Activated T-helper 17 cell treated with anti-CD3 and anti-CD28 coated beads, Interleukin-2, amount 50 U/mL, for 72 hours (primary cell): ENCODE measurements around the gene NPHS1. TPM values are rescaled to one million over a fixed set of nuclear protein-coding genes. Genes with fewer than 3 reads are reported as not detected.

ENCODE experiments used
- ATAC-seq: fragments of 150-1000 bp; cut with Tn5 transposase; replicated peaks from 2 replicates; pipeline ENCODE4 v1.10.0; 2021; ENCODE audit warnings: mild to moderate bottlenecking, moderate library complexity
- H3K27ac Mint-ChIP-seq: one replicate; pipeline ENCODE4 v1.8.0; 2022; ENCODE audit warnings: mixed read lengths
- H3K27me3 Mint-ChIP-seq: one replicate; pipeline ENCODE4 v1.8.0; 2022; ENCODE audit warnings: mixed read lengths
- H3K36me3 Mint-ChIP-seq: one replicate; pipeline ENCODE4 v1.8.0; 2022; ENCODE audit warnings: low read depth, mild to moderate bottlenecking, mixed read lengths
- H3K4me1 Mint-ChIP-seq: one replicate; pipeline ENCODE4 v1.8.0; 2022; ENCODE audit warnings: mixed read lengths
- H3K4me3 Mint-ChIP-seq: one replicate; pipeline ENCODE4 v1.8.0; 2022; ENCODE audit warnings: mild to moderate bottlenecking, mixed read lengths
- H3K9me3 Mint-ChIP-seq: one replicate; pipeline ENCODE4 v1.8.0; 2022; ENCODE audit warnings: mixed read lengths
- total RNA-seq, 2 donors: library from RNA; stranded (reverse); gene quantifications; one replicate each; pipeline ENCODE4 v1.2.3, GENCODE V29; 2022

NPHS1 gene
- total RNA-seq, 2 donors from 2014 or later, result 0.05 TPM; not detected in 1

GRCh38 chr19:35822579-35822978 lies 29.7 kb downstream of the NPHS1 start:
- Mint-ChIP-seq H3K27me3 (peaks cover 13% of the 10 kb centered on the region), H3K4me3 (no peak overlapping the region), H3K36me3 (no peaks in the 10 kb centered on the region), H3K4me1 (no peaks in the 10 kb centered on the region), H3K27ac (no peak overlapping the region), H3K9me3 (no peaks in the 10 kb centered on the region)
- no peak for ATAC-seq

GRCh38 chr19:35818445-35818844 lies 33.9 kb downstream of the NPHS1 start:
- no peak overlapping the region for H3K4me3 Mint-ChIP-seq
- no peaks in the 10 kb centered on the region for H3K9me3 Mint-ChIP-seq
- peaks cover 19% of the 10 kb centered on the region for H3K27me3 Mint-ChIP-seq
- no peaks in the 10 kb centered on the region for H3K4me1 Mint-ChIP-seq
- H3K36me3 Mint-ChIP-seq, result no peaks in the 10 kb centered on the region
- no peak for ATAC-seq
- H3K27ac Mint-ChIP-seq, result no peak overlapping the region

GRCh38 chr19:35816846-35817245 lies 35.5 kb downstream of the NPHS1 start:
- Mint-ChIP-seq H3K27me3 (peaks cover 15% of the 10 kb centered on the region), H3K9me3 (no peaks in the 10 kb centered on the region), H3K36me3 (no peaks in the 10 kb centered on the region), H3K27ac (no peak overlapping the region), H3K4me3 (no peak overlapping the region), H3K4me1 (no peaks in the 10 kb centered on the region)
- ATAC-seq, result no peak

GRCh38 chr19:35816262-35816661 lies 36.0 kb downstream of the NPHS1 start:
- no peaks in the 10 kb centered on the region for H3K4me1 Mint-ChIP-seq
- peaks cover 15% of the 10 kb centered on the region for H3K27me3 Mint-ChIP-seq
- H3K4me3 Mint-ChIP-seq, result no peak overlapping the region
- H3K9me3 Mint-ChIP-seq, result no peaks in the 10 kb centered on the region
- H3K36me3 Mint-ChIP-seq, result no peaks in the 10 kb centered on the region
- no peak for ATAC-seq
- no peak overlapping the region for H3K27ac Mint-ChIP-seq

GRCh38 chr19:35813043-35813890 lies 39.0 kb downstream of the NPHS1 start:
- Mint-ChIP-seq H3K36me3 (no peaks in the 10 kb centered on the region), H3K27ac (no peak overlapping the region), H3K27me3 (peaks cover 14% of the 10 kb centered on the region), H3K4me3 (no peak overlapping the region), H3K4me1 (no peaks in the 10 kb centered on the region), H3K9me3 (no peaks in the 10 kb centered on the region)
- no peak for ATAC-seq

- Mint-ChIP-seq H3K27ac (no peak within 1 kb of the TSS), H3K9me3 (no peaks in the 10 kb centered on the region), H3K27me3 (peaks cover 13% of the 10 kb centered on the region), H3K36me3 (no peaks in the 10 kb centered on the region), H3K4me3 (no peak within 1 kb of the TSS), H3K4me1 (no peaks in the 10 kb centered on the region)
- no peak for ATAC-seq
These were observed 39.9 kb downstream of the NPHS1 start, which contains the start of gene PRODH2 for GRCh38 chr19:35812220-35813042. Gene PRODH2 (minus strand): TSS chr19:35812845. CDS start chr19:35812805, 40 bp downstream.

- Mint-ChIP-seq H3K4me3 (no peak overlapping the region), H3K27me3 (peaks cover 13% of the 10 kb centered on the region), H3K27ac (no peak overlapping the region), H3K9me3 (no peaks in the 10 kb centered on the region), H3K36me3 (no peaks in the 10 kb centered on the region), H3K4me1 (no peaks in the 10 kb centered on the region)
- ATAC-seq, result no peak
These were observed 40.7 kb downstream of the NPHS1 start for GRCh38 chr19:35811317-35812219.

- Mint-ChIP-seq H3K4me3 (no peak overlapping the region), H3K9me3 (no peaks in the 10 kb centered on the region), H3K36me3 (no peaks in the 10 kb centered on the region), H3K4me1 (no peaks in the 10 kb centered on the region), H3K27me3 (peaks cover 3% of the 10 kb centered on the region), H3K27ac (no peak overlapping the region)
- ATAC-seq, result no peak
These were observed 44.7 kb downstream of the NPHS1 start for GRCh38 chr19:35807633-35808032.

GRCh38 chr19:35806597-35806996 lies 45.7 kb downstream of the NPHS1 start:
- ATAC-seq, result no peak
- Mint-ChIP-seq H3K27me3 (peaks cover 6% of the 10 kb centered on the region), H3K36me3 (no peaks in the 10 kb centered on the region), H3K27ac (no peak overlapping the region), H3K9me3 (no peaks in the 10 kb centered on the region), H3K4me1 (no peaks in the 10 kb centered on the region), H3K4me3 (no peak overlapping the region)

- peaks cover 3% of the 10 kb centered on the region for H3K27me3 Mint-ChIP-seq
- ATAC-seq, result no peak
- H3K27ac Mint-ChIP-seq, result no peak overlapping the region
- no peaks in the 10 kb centered on the region for H3K9me3 Mint-ChIP-seq
- no peak overlapping the region for H3K4me3 Mint-ChIP-seq
- H3K36me3 Mint-ChIP-seq, result no peaks in the 10 kb centered on the region
- no peaks in the 10 kb centered on the region for H3K4me1 Mint-ChIP-seq
These were observed 46.7 kb downstream of the NPHS1 start for GRCh38 chr19:35805526-35806102.

GRCh38 chr19:35801828-35802227 lies 50.5 kb downstream of the NPHS1 start:
- H3K4me3 Mint-ChIP-seq, result no peak overlapping the region
- H3K36me3 Mint-ChIP-seq, result no peaks in the 10 kb centered on the region
- no peak for ATAC-seq
- no peaks in the 10 kb centered on the region for H3K9me3 Mint-ChIP-seq
- H3K4me1 Mint-ChIP-seq, result no peaks in the 10 kb centered on the region
- peaks cover 13% of the 10 kb centered on the region for H3K27me3 Mint-ChIP-seq
- H3K27ac Mint-ChIP-seq, result no peak overlapping the region

GRCh38 chr19:35797663-35798062 lies 54.6 kb downstream of the NPHS1 start:
- Mint-ChIP-seq H3K4me3 (no peak overlapping the region), H3K4me1 (no peaks in the 10 kb centered on the region), H3K36me3 (no peaks in the 10 kb centered on the region), H3K27ac (no peak overlapping the region), H3K9me3 (no peaks in the 10 kb centered on the region), H3K27me3 (peaks cover 22% of the 10 kb centered on the region)
- ATAC-seq, result peak; percentile 38

GRCh38 chr19:35796645-35797542 lies 55.4 kb downstream of the NPHS1 start:
- peaks cover 22% of the 10 kb centered on the region for H3K27me3 Mint-ChIP-seq
- ATAC-seq, result no peak
- no peaks in the 10 kb centered on the region for H3K9me3 Mint-ChIP-seq
- no peaks in the 10 kb centered on the region for H3K4me1 Mint-ChIP-seq
- no peak overlapping the region for H3K4me3 Mint-ChIP-seq
- no peak overlapping the region for H3K27ac Mint-ChIP-seq
- H3K36me3 Mint-ChIP-seq, result no peaks in the 10 kb centered on the region
